Lung (tissue), 16 donors: ENCODE results near the gene MMP21. TPM values are rescaled to one million over a fixed set of nuclear protein-coding genes. Genes with fewer than 3 reads are reported as not detected.

Experiments
- ATAC-seq: fragments of 200-7000 bp; cut with Tn5 transposase; one replicate; pipeline ENCODE4 v1.9.1; 2020; ENCODE audit warnings: moderate number of reproducible peaks; ENCODE audit not compliant: insufficient read depth, low FRiP score
- DNase-seq, 3 donors: peaks; one replicate each; pipeline ENCODE4 v3.0.0-alpha.2; 2013 to 2017
- H3K27ac ChIP-seq, 2 donors: one replicate each; pipeline ENCODE4 v1.5.1; 2013; ENCODE audit warnings: mild to moderate bottlenecking in 2 of 2, moderate library complexity in 2 of 2, control low read depth in 1 of 2, inconsistent platforms in 1 of 2, low read depth in 1 of 2, low read length in 1 of 2
- H3K27me3 ChIP-seq, 3 donors: one replicate each; pipeline ENCODE4 v1.5.1; 2013; ENCODE audit warnings: low read length in 2 of 3; ENCODE audit not compliant: control insufficient read depth in 3 of 3, insufficient read depth in 3 of 3
- H3K36me3 ChIP-seq, 4 donors: one replicate each; pipeline ENCODE4 v1.5.1; 2013; ENCODE audit warnings: low read length in 4 of 4, mild to moderate bottlenecking in 1 of 4, moderate library complexity in 1 of 4; ENCODE audit not compliant: control insufficient read depth in 4 of 4, insufficient read depth in 4 of 4
- H3K4me1 ChIP-seq, 5 donors: one replicate each; pipeline ENCODE4 v1.5.1; 2013; ENCODE audit warnings: low read length in 5 of 5, mild to moderate bottlenecking in 2 of 5, moderate library complexity in 1 of 5; ENCODE audit not compliant: control insufficient read depth in 5 of 5, insufficient read depth in 5 of 5
- H3K4me3 ChIP-seq: one replicate; pipeline ENCODE4 v1.5.1; 2013; ENCODE audit warnings: mild to moderate bottlenecking, control low read depth, moderate library complexity
- H3K9ac ChIP-seq, 2 donors: one replicate each; pipeline ENCODE4 v1.5.1; 2013; ENCODE audit warnings: low read length in 2 of 2, control low read depth in 1 of 2; ENCODE audit not compliant: insufficient read depth in 1 of 2
- H3K9me3 ChIP-seq, 4 donors: one replicate each; pipeline ENCODE4 v1.5.1; 2013; ENCODE audit warnings: low read length in 3 of 4, mild to moderate bottlenecking in 1 of 4, moderate library complexity in 1 of 4; ENCODE audit not compliant: control insufficient read depth in 4 of 4, insufficient read depth in 3 of 4
- WGBS, 2 donors: extraction: QIAGEN DNeasy Blood & Tissue Kit; methylation state at CpG; one replicate each; pipeline ENCODE4 v1.1.7; 2013; 5-methylcytosine and 5-hydroxymethylcytosine counted together
- long read RNA-seq, 5 donors: transcript quantifications; one replicate each; lab custom pipeline, GENCODE V29; 2026
- polyA plus RNA-seq, 2 donors: library from polyadenylated mRNA; stranded (reverse); fragments of 200-250 nt; gene quantifications; one replicate each; pipeline ENCODE4 v1.2.1, GENCODE V29; 2013
- total RNA-seq, 2 donors: library from RNA; depleted of rRNA in 1 of 2; stranded (reverse); fragments of >200 nt in 1 of 2; gene quantifications; one replicate each; pipeline ENCODE4 v1.2.1, GENCODE V29; 2014 to 2021
- TF ChIP-seq, protein P1 (sequence below): IDR thresholded peaks from 2 replicates; pipeline ENCODE4 v1.5.1; 2012; ENCODE audit warnings: mild to moderate bottlenecking; ENCODE audit errors: control extremely low read depth, extremely low read depth
- donor health status: control.
- donor health status: control.
- donor health status: Bipolar disorder and iron deficiency.
- donor health status: healthy.
- donor health status: DM: yes; HTN: yes; CAD: no.

The MMP21 gene, protein sequence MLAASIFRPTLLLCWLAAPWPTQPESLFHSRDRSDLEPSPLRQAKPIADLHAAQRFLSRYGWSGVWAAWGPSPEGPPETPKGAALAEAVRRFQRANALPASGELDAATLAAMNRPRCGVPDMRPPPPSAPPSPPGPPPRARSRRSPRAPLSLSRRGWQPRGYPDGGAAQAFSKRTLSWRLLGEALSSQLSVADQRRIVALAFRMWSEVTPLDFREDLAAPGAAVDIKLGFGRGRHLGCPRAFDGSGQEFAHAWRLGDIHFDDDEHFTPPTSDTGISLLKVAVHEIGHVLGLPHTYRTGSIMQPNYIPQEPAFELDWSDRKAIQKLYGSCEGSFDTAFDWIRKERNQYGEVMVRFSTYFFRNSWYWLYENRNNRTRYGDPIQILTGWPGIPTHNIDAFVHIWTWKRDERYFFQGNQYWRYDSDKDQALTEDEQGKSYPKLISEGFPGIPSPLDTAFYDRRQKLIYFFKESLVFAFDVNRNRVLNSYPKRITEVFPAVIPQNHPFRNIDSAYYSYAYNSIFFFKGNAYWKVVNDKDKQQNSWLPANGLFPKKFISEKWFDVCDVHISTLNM
- total RNA-seq (under 1 TPM; 0.21 to 0.46 TPM), polyA plus RNA-seq (under 1 TPM; 0.03 to 0.08 TPM)
- long read RNA-seq, donor 1: 0 reads
- long read RNA-seq, donor 2: 0 reads
- long read RNA-seq, donor 3: 0 reads
- long read RNA-seq, donor 4: 0 reads
- long read RNA-seq, donor 5: 0 reads

- ATAC-seq (no peak), DNase-seq (no peak)
- Histone ChIP-seq H3K9ac (no peak within 1 kb of the TSS), H3K27me3 (no peaks in the 10 kb centered on the region), H3K4me1 (no peaks in the 10 kb centered on the region), H3K36me3 (no peaks in the 10 kb centered on the region), H3K27ac (no peak within 1 kb of the TSS), H3K4me3 (no peak within 1 kb of the TSS), H3K9me3 (no peaks in the 10 kb centered on the region)
- TF ChIP-seq, protein P1, sequence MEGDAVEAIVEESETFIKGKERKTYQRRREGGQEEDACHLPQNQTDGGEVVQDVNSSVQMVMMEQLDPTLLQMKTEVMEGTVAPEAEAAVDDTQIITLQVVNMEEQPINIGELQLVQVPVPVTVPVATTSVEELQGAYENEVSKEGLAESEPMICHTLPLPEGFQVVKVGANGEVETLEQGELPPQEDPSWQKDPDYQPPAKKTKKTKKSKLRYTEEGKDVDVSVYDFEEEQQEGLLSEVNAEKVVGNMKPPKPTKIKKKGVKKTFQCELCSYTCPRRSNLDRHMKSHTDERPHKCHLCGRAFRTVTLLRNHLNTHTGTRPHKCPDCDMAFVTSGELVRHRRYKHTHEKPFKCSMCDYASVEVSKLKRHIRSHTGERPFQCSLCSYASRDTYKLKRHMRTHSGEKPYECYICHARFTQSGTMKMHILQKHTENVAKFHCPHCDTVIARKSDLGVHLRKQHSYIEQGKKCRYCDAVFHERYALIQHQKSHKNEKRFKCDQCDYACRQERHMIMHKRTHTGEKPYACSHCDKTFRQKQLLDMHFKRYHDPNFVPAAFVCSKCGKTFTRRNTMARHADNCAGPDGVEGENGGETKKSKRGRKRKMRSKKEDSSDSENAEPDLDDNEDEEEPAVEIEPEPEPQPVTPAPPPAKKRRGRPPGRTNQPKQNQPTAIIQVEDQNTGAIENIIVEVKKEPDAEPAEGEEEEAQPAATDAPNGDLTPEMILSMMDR: no peak
- WGBS, 2 donors: 93 to 94% methylated on average over 26 of the region's 26 CpGs
Measured at GRCh38 chr10:125775491-125776106, at the start of gene MMP21. TSS of gene MMP21 (minus strand) at chr10:125775821. CDS start at chr10:125775821, 0 bp downstream.

DNA sequence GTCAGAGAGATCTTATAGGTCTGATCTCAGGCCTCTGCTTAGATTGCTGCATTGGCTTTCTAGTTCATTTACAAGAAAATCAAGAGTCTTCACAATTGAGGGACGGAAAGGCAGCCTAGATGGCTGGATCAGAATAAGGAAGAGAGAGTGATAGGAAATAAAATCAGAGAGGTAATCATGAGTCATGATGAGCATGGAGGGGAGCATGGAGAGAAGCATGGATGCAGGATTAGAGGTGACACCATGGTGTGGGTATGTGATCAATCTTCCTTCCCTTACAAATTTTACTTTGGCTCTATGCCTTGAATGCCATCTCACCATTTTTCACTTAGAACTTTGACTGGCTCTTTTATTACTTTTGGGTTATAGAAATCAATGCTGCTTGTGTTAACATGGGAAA is 49.1 kb upstream of the MMP21 start:
- TF ChIP-seq, protein P1: no peak
- ATAC-seq (no peak), DNase-seq (no peak)
- H3K27ac ChIP-seq: no peak overlapping the region
- no peaks in the 10 kb centered on the region for H3K27me3 ChIP-seq
- H3K36me3 ChIP-seq: peaks cover 15 to 28% (median 21%) of the 10 kb centered on the region in 4 donors
- H3K4me3 ChIP-seq: no peak overlapping the region
- H3K9me3 ChIP-seq: no peaks in the 10 kb centered on the region
- WGBS, 2 donors: 78 to 85% methylated on average over 1 of the region's 1 CpG
- H3K9ac ChIP-seq: peak overlapping the region; percentile 85 to 99
- peaks cover 5 to 20% (median 13%) of the 10 kb centered on the region in 5 donors for H3K4me1 ChIP-seq

DNA sequence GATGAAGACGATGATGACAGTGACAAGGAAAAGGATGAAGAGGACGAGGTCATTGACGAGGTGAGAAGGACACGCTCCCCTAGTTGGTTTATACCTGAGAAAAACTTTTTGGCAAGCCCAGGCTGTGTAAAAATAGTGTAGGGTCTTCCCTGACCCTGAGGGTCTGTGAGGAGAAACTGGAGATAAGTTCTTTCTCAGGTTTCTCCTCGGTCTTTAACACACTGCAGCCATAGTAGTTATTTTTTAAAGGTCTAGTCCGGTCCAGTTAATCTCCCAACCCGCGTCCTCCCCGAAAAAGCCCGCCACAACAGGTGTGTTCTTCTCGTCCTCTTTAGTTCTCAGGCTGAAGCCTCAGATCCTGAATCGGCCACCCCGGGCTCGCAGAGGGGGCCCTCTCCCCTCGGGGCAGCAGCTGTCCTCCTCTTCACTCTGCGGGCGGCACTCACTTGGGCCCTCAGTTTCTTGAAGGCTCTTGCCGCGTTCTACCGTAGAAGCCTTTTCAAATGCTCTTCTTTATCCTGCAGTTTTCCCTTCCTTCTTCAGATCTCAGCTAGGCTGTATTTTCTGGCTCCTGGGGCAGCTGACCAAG is 48.1 kb upstream of the MMP21 start:
- peak in 1 of 3 donors; percentile 19 for DNase-seq
- no peaks in the 10 kb centered on the region for H3K9me3 ChIP-seq
- no peaks in the 10 kb centered on the region for H3K27me3 ChIP-seq
- ATAC-seq: no peak
- peak overlapping the region; percentile 85 to 99 for H3K9ac ChIP-seq
- TF ChIP-seq, protein P1: no peak
- peak overlapping the region; percentile 86 for H3K4me3 ChIP-seq
- peak overlapping the region; percentile 89 to 96 for H3K27ac ChIP-seq
- peaks cover 8 to 18% (median 13%) of the 10 kb centered on the region in 4 donors for H3K36me3 ChIP-seq
- 0% methylated on average over 20 of the region's 20 CpGs for WGBS, 2 donors
- peaks cover 5 to 20% (median 13%) of the 10 kb centered on the region in 5 donors for H3K4me1 ChIP-seq
